ENCODE measurements around the gene MORC3. TPM values are rescaled to one million over a fixed set of nuclear protein-coding genes. Genes with fewer than 3 reads are reported as not detected.

Gene MORC3
- total RNA-seq, 1 experiment from 2014 or later, result 19.8 TPM

DNA sequence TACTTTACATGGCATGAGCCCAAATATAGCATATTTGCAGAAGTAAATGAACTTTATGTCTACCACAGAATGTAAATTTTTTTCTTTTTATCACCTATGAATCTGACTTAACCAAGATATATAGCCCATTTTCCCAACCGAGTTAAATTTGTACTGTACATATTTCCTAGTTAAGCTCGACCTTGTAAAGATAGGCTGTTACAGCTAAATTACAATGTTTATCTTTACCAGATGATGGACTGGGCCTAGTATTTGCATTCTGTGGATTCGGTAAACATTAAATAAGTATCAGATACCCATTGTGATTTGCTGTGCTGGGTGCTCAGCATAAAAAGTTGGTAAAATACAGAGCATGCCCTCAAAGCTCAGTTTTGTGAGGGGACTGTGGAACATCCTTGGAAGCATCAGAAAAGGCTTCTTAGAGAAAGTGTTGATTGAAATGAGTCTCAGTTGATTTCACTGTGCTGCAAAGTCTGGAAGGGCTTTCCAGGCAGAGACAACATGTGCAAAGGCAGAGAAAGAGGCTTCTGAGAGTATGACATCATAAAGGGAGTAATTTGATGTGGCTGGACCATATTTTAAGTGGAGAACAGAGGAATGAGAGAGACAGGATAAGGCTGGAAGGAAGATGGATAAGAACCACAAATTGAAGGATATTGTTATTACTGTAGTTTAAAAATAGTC lies 27.4 kb downstream of the MORC3 start (continued):
- TF ChIP-seq EGR1 (IDR thresholded peaks at IDR 0.05; ENCODE audit: low read depth), result no peak
- TF ChIP-seq SIN3A (IDR thresholded peaks at IDR 0.05; ENCODE audit: low read depth), result no peak
- TF ChIP-seq SP1 (IDR thresholded peaks at IDR 0.05; ENCODE audit: low read depth), result no peak
- TF ChIP-seq TCF7L2 (IDR thresholded peaks at IDR 0.05; ENCODE audit: borderline replicate concordance, extremely low read depth, insufficient read depth, insufficient read length), result no peak
- TF ChIP-seq RAD21 (IDR thresholded peaks at IDR 0.05; ENCODE audit: low read depth), result no peak
- no peak for TF ChIP-seq JUND (IDR thresholded peaks at IDR 0.05)
- TF ChIP-seq ZNF274 (IDR thresholded peaks at IDR 0.05; ENCODE audit: low read depth, low read length), result no peak
- TF ChIP-seq FOSL1 (IDR thresholded peaks at IDR 0.05; ENCODE audit: low read depth), result no peak

DNA sequence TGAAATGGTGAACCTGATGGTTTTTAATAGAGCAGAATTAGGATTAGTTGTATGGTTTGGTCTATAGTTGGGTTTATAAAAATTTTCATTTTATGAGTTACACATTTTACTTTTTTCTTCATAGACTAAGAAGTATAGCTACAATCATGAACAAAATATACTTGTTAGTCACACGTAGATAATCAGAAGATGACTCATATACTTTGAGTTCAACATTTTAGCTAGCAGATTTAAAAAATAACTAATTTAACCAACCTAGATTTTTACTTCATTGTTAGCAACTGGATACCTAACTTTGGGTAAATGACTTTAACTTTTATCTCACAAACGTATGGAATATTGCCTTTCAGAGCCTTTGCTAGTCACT lies 27.9 kb downstream of the MORC3 start:
- Histone ChIP-seq H4K20me1 (ENCODE audit: insufficient read depth) (no peaks in the 10 kb centered on the region), H3K36me3 (ENCODE audit: control insufficient read depth in 1 of 2, insufficient read depth in 2 of 2, low read length in 2 of 2) (peaks cover 34 to 49% of the 10 kb centered on the region in 2 experiments; a peak in 3 of 4 replicates), H3K27ac (ENCODE audit: low read depth, low read length) (no peak overlapping the region), H2AFZ (ENCODE audit: low read depth, low read length, poor library complexity, severe bottlenecking) (no peak overlapping the region), H3K79me2 (ENCODE audit: insufficient read depth, low read length) (no peaks in the 10 kb centered on the region), H3K9ac (ENCODE audit: low read length) (no peak overlapping the region), H3K9me2 (ENCODE audit: insufficient read depth) (no peaks in the 10 kb centered on the region), H3K4me2 (ENCODE audit: low read length) (no peak overlapping the region), H3K4me1 (ENCODE audit: control insufficient read depth in 1 of 2, insufficient read depth in 2 of 2, low read length in 2 of 2) (no peaks in the 10 kb centered on the region), H3K9me3 (ENCODE audit: control insufficient read depth in 1 of 2, insufficient read depth in 1 of 2, low read depth in 1 of 2, low read length in 2 of 2) (no peaks in the 10 kb centered on the region), H3K4me3 (replicated peaks in 1 of 2; ENCODE audit: low read depth in 1 of 2, low read length in 2 of 2) (no peak overlapping the region), H3K27me3 (ENCODE audit: insufficient read depth, low read length) (no peaks in the 10 kb centered on the region)
- TF ChIP-seq YY1 (IDR thresholded peaks at IDR 0.05; ENCODE audit: extremely low read depth, insufficient replicate concordance, low read depth, low read length), result no peak
- no peak for TF ChIP-seq EZH2 (IDR thresholded peaks at IDR 0.05)
- no peak for TF ChIP-seq CEBPB (IDR thresholded peaks at IDR 0.05; ENCODE audit: low read depth)
- TF ChIP-seq SIN3A (IDR thresholded peaks at IDR 0.05; ENCODE audit: low read depth), result no peak
- no peak for TF ChIP-seq JUND (IDR thresholded peaks at IDR 0.05)
- intact Hi-C loops (cut with micrococcal nuclease), result no loop called here
- DNase-seq (ENCODE audit: low read depth, low spot score), result no peak
- TSS peak; percentile 11 for BruUV-seq (replicated peaks)
- ChIA-PET CTCF (no interaction called here), POLR2A (no interaction called here), RAD21 (ENCODE audit: low non-redundant PET in 1 of 2, low total read pairs in 2 of 2, uncharacterized antibody in 2 of 2, unreplicated experiment in 2 of 2) (no interaction called here)
- ATAC-seq, result no peak

All from HCT116 (cell line).